HL-60/S4 treated with phorbol 12-myristate 13-acetate at 8.2 ng/mL for 4 days and 3 days (cell line): Measurements from ENCODE around the gene CSF3.

Experiments
- in situ Hi-C: fragments of 300-500 bp; cut with MboI; formaldehyde crosslinking; loops from 2 replicates; pipeline ENCODE4 v1.15.0; 2022; ENCODE audit warnings: low sequenced_read_pairs

The CSF3 gene

GRCh38 chr17:39996800-39997199 is 18.4 kb upstream of the CSF3 start:
- in situ Hi-C loops = no loop called here

- in situ Hi-C loops = no loop called here
Observed at GRCh38 chr17:39997543-39997942, 17.7 kb upstream of the CSF3 start.

GRCh38 chr17:39999067-39999466 is 16.2 kb upstream of the CSF3 start:
- in situ Hi-C loops = no loop called here

- in situ Hi-C loops = loop anchor here (25.0 kb wide), 1 partner anchor 287 kb away; the partner anchor contains the start of gene CDC6
Observed at GRCh38 chr17:40000161-40000560, 15.1 kb upstream of the CSF3 start.

GRCh38 chr17:40001335-40001734 is 13.9 kb upstream of the CSF3 start:
- in situ Hi-C loops = loop anchor here (25.0 kb wide), 1 partner anchor 286 kb away; the partner anchor contains the start of gene CDC6

- in situ Hi-C loops = loop anchor here (25.0 kb wide), 1 partner anchor 283 kb away; the partner anchor contains the start of gene CDC6
Observed at GRCh38 chr17:40004072-40004471, 11.2 kb upstream of the CSF3 start.

GRCh38 chr17:40004712-40005111 is 10.5 kb upstream of the CSF3 start:
- in situ Hi-C loops = loop anchor here (25.0 kb wide), 1 partner anchor 283 kb away; the partner anchor contains the start of gene CDC6

GRCh38 chr17:40005520-40005919 is 9.7 kb upstream of the CSF3 start:
- in situ Hi-C loops = loop anchor here (25.0 kb wide), 1 partner anchor 282 kb away; the partner anchor contains the start of gene CDC6

- in situ Hi-C loops = loop anchor here (25.0 kb wide), 1 partner anchor 276 kb away; the partner anchor contains the start of gene CDC6
Observed at GRCh38 chr17:40010946-40011500, 4.2 kb upstream of the CSF3 start.

- in situ Hi-C loops = loop anchor here (25.0 kb wide), 1 partner anchor 275 kb away; the partner anchor contains the start of gene CDC6
Observed at GRCh38 chr17:40012017-40012647, 3.1 kb upstream of the CSF3 start.

GRCh38 chr17:40014375-40014980 is 762 bp upstream of the CSF3 start:
- in situ Hi-C loops = loop anchor here (25.0 kb wide), 1 partner anchor 273 kb away; the partner anchor contains the start of gene CDC6

GRCh38 chr17:40015998-40016985 is 1.1 kb downstream of the CSF3 start:
- in situ Hi-C loops = loop anchor here (25.0 kb wide), 1 partner anchor 271 kb away; the partner anchor contains the start of gene CDC6

GRCh38 chr17:40017422-40018080 is 2.3 kb downstream of the CSF3 start:
- in situ Hi-C loops = loop anchor here (25.0 kb wide), 1 partner anchor 270 kb away; the partner anchor contains the start of gene CDC6

GRCh38 chr17:40018211-40019121 is 3.2 kb downstream of the CSF3 start:
- in situ Hi-C loops = loop anchor here (25.0 kb wide), 1 partner anchor 269 kb away; the partner anchor contains the start of gene CDC6

- in situ Hi-C loops = loop anchor here (25.0 kb wide), 1 partner anchor 268 kb away; the partner anchor contains the start of gene CDC6
Observed at GRCh38 chr17:40019140-40019991, 4.1 kb downstream of the CSF3 start.

GRCh38 chr17:40020146-40020545 is 4.9 kb downstream of the CSF3 start:
- in situ Hi-C loops = loop anchor here (25.0 kb wide), 1 partner anchor 267 kb away; the partner anchor contains the start of gene CDC6

- in situ Hi-C loops = loop anchor here (25.0 kb wide), 1 partner anchor 266 kb away; the partner anchor contains the start of gene CDC6
Observed at GRCh38 chr17:40021451-40021971, 6.3 kb downstream of the CSF3 start.
